HG03280 (cell line): ENCODE data around the gene TPGS2.
"Not testable (repeated sequence)": the region's sequence is repeated elsewhere in the genome, so short reads cannot be mapped to it uniquely, and the experiment has no call there.

Experiments used
- ATAC-seq: cut with Tn5 transposase; IDR thresholded peaks from one replicate; pipeline ENCODE4 v1.9.1; 2021; ENCODE audit warnings: mild to moderate bottlenecking, moderate library complexity; ENCODE audit not compliant: unreplicated experiment

TPGS2 gene

GRCh38 chr18:36825526-36825925, 3.3 kb downstream of the TPGS2 start:
- ATAC-seq = no peak

DNA sequence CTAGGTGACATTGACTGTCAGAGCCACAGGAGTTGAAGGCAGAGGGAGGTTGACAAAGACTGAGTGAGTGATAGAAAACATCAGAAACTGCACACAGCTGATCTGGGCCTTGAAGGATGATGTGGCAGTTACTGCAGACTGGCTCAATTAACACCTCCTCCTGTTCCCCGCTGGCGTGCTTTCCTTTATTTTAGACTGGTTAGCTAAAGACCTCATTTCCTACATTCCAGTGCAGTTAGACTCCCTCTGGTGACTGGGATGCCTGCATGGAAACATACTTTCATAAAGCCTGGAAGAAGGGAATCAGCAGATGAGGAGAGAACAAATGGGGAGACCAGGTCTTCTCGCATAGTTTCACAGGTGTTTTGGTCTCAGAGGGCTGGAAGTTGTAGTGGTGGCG, 7.1 kb downstream of the TPGS2 start:
- no peak for ATAC-seq

GRCh38 chr18:36819621-36820020, 9.2 kb downstream of the TPGS2 start:
- ATAC-seq = no peak

DNA sequence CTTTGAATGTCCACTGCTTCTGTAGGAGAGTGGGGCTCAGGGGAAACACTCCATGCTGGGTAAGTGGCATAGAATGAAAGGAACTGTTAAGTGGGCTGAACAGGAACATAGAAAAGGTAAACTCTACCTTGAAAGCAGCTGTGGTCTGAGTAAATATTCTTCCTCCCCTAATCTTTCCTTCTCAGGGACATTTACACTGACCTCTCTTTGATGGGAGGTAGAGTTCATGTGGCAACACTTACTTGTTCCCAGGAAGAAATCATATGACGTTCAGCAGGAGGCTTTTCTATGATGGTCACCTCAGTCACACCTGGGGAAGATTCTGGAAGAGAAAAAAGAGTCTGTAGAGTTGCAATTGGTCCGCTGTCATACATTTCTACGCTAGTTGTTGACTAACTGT, 10.2 kb downstream of the TPGS2 start:
- no peak for ATAC-seq

GRCh38 chr18:36817039-36817438, 11.8 kb downstream of the TPGS2 start:
- no peak for ATAC-seq

DNA sequence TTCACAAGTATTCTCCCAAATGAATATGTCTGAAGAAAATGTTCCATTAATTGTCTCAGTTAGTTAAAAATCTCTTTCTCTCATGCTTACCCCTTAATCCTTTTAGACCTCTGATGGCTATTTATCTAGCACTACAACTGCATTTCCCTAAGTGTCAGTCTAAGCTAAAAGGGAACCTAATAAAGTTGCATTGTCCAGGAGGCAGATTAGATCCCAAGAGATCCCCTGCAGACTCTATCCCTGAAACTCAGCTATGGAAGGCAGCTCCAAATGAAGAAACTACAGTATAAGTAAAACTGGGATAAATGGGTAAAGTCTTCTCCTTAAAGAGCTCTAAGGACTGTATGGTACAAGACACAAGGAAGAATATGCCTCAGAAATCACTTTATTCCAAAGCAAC, 12.7 kb downstream of the TPGS2 start:
- ATAC-seq = not testable (repeated sequence)

GRCh38 chr18:36814994-36815393, 13.8 kb downstream of the TPGS2 start:
- ATAC-seq = no peak

GRCh38 chr18:36813824-36814223, 15.0 kb downstream of the TPGS2 start:
- ATAC-seq = no peak

- no peak for ATAC-seq
Observed at GRCh38 chr18:36813101-36813775, 15.6 kb downstream of the TPGS2 start.

- no peak for ATAC-seq
Observed at GRCh38 chr18:36812678-36813077, 16.1 kb downstream of the TPGS2 start.

DNA sequence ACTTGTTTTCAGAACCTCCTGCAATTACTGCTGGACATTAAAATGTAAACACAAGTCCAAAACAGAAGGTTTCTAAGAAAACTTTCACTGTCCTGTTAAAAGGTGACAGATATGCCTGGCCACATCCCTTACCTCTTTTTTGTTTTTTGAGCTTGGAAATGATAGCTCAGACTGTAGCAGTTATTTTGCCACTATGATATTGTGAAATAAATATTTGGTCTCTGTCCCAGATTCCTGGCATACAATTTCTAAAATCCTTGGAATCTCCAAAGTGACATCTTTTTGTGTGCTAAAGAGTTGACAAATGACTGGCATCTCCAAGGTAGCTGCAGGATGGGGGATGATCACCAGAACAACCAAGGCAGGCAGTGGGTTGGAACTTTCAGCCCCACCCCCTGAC, 16.8 kb downstream of the TPGS2 start:
- no peak for ATAC-seq

DNA sequence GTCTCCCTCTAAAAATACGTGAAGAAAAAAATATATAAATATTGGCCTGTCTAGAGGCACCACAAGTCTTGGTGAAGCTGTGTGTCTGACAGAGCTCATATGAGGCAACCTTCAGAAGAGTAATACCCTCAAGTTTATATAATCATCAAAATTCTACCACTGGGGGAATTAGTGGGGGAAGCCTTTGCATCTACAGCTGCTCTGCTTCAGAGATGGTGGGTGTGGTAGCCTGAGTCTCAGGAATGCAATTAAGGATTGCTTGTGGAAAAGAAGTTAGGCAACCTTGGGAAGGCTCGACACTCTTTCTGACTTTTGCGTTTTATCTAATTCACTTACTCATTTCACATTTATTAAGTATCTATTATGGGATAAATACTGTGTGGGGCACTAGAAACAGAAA, 17.4 kb downstream of the TPGS2 start:
- no peak for ATAC-seq

DNA sequence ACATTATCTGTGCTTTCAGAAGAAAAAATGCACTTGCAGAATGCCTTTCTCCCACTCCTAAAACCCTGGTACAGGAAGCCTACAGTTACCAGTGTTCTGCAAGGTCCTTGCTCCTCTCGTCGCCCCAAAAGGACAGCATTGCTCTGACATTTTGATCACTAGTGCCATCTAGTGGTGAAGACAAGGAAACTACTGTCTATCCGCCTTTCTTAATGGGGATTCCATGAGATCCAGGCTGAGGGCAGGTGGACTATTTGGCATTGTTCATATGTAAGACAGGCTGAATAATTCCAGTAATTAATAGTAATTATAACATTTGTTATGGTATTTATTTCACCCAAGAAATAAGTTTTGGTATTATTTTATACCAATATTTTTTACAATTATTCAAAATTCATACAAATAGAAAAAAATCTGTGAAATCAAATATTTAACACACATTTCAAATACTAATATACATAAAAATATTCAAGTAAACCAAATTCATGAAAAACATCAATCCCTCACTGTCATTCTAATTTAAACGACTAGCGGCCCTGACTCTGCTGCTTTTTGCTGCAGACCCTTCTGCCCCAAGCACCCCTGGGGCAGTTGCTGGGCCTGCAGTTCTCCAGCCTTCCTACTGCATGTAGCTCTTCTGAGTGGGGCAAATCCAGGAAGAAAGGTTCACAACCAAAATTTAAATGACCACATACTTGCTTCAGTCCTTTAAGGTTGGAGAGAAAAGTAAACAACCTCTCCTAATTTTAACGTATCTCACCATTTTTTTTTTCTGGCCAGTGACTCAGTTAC, 19.0 kb downstream of the TPGS2 start:
- peak; percentile 98 for ATAC-seq

DNA sequence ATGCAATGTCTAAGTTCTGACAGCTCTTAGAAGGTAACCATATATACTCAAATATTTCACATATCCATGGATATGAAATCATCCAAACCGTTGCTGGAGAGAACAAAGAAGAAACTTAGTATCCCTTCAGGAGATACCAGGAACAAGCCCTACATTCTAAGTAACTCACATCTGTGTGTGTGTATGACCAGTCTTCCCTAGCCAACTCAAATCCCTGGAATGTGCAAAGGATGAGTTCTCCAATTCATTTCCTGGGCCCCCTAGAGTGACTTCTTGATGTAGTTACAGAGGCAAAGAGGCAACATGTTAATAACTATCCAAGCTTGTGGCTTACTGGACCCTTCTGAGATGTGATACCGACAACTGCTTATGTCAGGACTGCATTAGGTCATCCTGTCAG, 20.1 kb downstream of the TPGS2 start:
- ATAC-seq = no peak

GRCh38 chr18:36805105-36805504, 23.7 kb downstream of the TPGS2 start:
- ATAC-seq = no peak

DNA sequence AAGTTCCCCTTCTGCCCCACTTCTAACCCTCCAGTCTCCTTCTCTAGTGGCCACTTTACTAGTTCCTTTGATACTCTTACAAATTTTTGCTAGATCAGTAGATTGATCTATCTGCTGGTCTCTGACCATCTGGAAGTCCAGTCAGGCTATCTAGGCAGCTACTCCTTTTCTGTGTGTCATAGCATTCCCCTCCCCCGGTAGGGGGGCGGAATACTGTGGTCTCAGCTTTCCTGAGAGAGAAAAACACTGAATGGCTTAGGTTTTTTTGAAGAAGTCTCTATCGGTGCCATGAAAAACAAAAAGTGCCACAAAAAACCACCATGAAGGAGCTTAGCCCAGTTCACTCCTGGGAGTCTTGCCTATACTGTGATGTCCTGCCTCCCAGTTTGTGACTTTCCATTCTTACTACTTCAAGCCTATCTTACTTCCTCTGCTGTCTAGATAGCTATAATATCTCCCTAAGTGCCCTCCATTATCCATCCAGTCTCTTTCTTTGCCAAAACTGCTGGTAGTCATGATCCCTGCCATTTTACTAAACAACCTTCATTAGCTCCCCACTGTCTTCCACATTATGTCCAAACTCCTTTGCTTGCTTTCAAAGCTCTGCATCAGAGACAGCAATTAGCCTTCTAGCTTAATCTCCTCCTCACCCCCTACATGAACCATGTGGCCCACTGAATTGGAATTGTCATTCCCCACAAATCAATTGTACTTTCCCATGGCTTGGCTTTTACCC, 29.9 kb downstream of the TPGS2 start:
- ATAC-seq = no peak

- no peak for ATAC-seq
Observed at GRCh38 chr18:36792634-36793283, 36.0 kb downstream of the TPGS2 start.

- ATAC-seq = no peak
Observed at GRCh38 chr18:36786686-36787085, 42.1 kb downstream of the TPGS2 start.

- no peak for ATAC-seq
Observed at GRCh38 chr18:36783792-36784191, 45.0 kb downstream of the TPGS2 start.

GRCh38 chr18:36782710-36783109, 46.1 kb downstream of the TPGS2 start:
- ATAC-seq = no peak

GRCh38 chr18:36780748-36781147, 48.1 kb downstream of the TPGS2 start:
- ATAC-seq = no peak
